H9 (cell line): ENCODE data around the gene GPATCH2. TPM values are rescaled to one million over a fixed set of nuclear protein-coding genes. Genes with fewer than 3 reads are reported as not detected.

Experiments used
- DNase-seq: peaks from one replicate; pipeline ENCODE4 v3.0.0-alpha.2; 2017
- H2AFZ ChIP-seq: one replicate; pipeline ENCODE4 v1.6.1; 2013; ENCODE audit warnings: mild to moderate bottlenecking, low read length, control low read depth, moderate library complexity
- H2AK5ac ChIP-seq: 2 replicates; pipeline ENCODE4 v1.6.1; 2013; ENCODE audit warnings: low read length, control low read depth, mixed read lengths; ENCODE audit not compliant: insufficient read length
- H2BK120ac ChIP-seq: one replicate; pipeline ENCODE4 v1.6.1; 2013; ENCODE audit warnings: low read depth, mild to moderate bottlenecking, low read length, control low read depth, inconsistent platforms; ENCODE audit not compliant: poor library complexity, severe bottlenecking
- H2BK12ac ChIP-seq: 2 replicates; pipeline ENCODE4 v1.6.1; 2013; ENCODE audit warnings: low read length, control low read depth, mixed read lengths, low read depth; ENCODE audit not compliant: insufficient read length
- H2BK15ac ChIP-seq: 2 replicates; pipeline ENCODE4 v1.6.1; 2013; ENCODE audit warnings: low read depth, low read length, control low read depth
- H2BK20ac ChIP-seq: one replicate; pipeline ENCODE4 v1.6.1; 2013; ENCODE audit warnings: low read depth, mild to moderate bottlenecking, low read length, control low read depth, inconsistent platforms; ENCODE audit not compliant: poor library complexity, severe bottlenecking
- H2BK5ac ChIP-seq: 2 replicates; pipeline ENCODE4 v1.6.1; 2013; ENCODE audit warnings: low read length, control low read depth, mixed read lengths; ENCODE audit not compliant: insufficient read length
- H3K14ac ChIP-seq: 2 replicates; pipeline ENCODE4 v1.6.1; 2013; ENCODE audit warnings: low read length, control low read depth; ENCODE audit not compliant: insufficient read depth
- H3K18ac ChIP-seq: 2 replicates; pipeline ENCODE4 v1.6.1; 2013; ENCODE audit warnings: low read depth, mild to moderate bottlenecking, mixed read lengths, low read length, control low read depth; ENCODE audit not compliant: insufficient read length
- H3K23ac ChIP-seq: 2 replicates; pipeline ENCODE4 v1.6.1; 2013; ENCODE audit warnings: low read length, control low read depth, mixed read lengths, low read depth; ENCODE audit not compliant: insufficient read length
- H3K23me2 ChIP-seq: 2 replicates; pipeline ENCODE4 v1.6.1; 2013; ENCODE audit warnings: low read depth, mild to moderate bottlenecking, mixed read lengths, low read length, control low read depth; ENCODE audit not compliant: insufficient read length, poor library complexity, severe bottlenecking
- H3K27ac ChIP-seq: 2 replicates; pipeline ENCODE4 v1.5.1; 2013; ENCODE audit warnings: low read length, control low read depth, mixed read lengths, low read depth; ENCODE audit not compliant: insufficient read length
- H3K27me3 ChIP-seq: 2 replicates; pipeline ENCODE4 v1.6.1; 2013; ENCODE audit warnings: low read length, control low read depth, inconsistent platforms; ENCODE audit not compliant: insufficient read depth
- H3K4ac ChIP-seq: 2 replicates; pipeline ENCODE4 v1.6.1; 2013; ENCODE audit warnings: low read depth, mild to moderate bottlenecking, control low read depth, inconsistent platforms, low read length, moderate library complexity
- H3K4me1 ChIP-seq: 2 replicates; pipeline ENCODE4 v1.6.1; 2013; ENCODE audit warnings: low read length, control low read depth, inconsistent platforms; ENCODE audit not compliant: insufficient read depth
- H3K4me2 ChIP-seq: 2 replicates; pipeline ENCODE4 v1.6.1; 2013; ENCODE audit warnings: low read length, control low read depth, mixed read lengths; ENCODE audit not compliant: insufficient read length, insufficient read depth
- H3K56ac ChIP-seq: 2 replicates; pipeline ENCODE4 v1.6.1; 2013; ENCODE audit warnings: low read depth, mild to moderate bottlenecking, mixed read lengths, low read length, control low read depth; ENCODE audit not compliant: insufficient read length
- H3K79me1 ChIP-seq: 2 replicates; pipeline ENCODE4 v1.6.1; 2013; ENCODE audit warnings: low read depth, mild to moderate bottlenecking, moderate library complexity, low read length, control low read depth, inconsistent platforms; ENCODE audit not compliant: insufficient read depth, poor library complexity, severe bottlenecking
- H3K79me2 ChIP-seq: 2 replicates; pipeline ENCODE4 v1.6.1; 2013; ENCODE audit warnings: low read length, control low read depth, inconsistent platforms; ENCODE audit not compliant: insufficient read depth
- H3K9ac ChIP-seq: 2 replicates; pipeline ENCODE4 v1.6.1; 2013; ENCODE audit warnings: low read length, control low read depth, mixed read lengths; ENCODE audit not compliant: insufficient read length; ENCODE audit errors: extremely low read depth
- H3K9me3 ChIP-seq: one replicate; pipeline ENCODE4 v1.6.1; 2013; ENCODE audit warnings: low read depth, low read length, inconsistent platforms; ENCODE audit not compliant: control insufficient read depth
- H3T11ph ChIP-seq: one replicate; pipeline ENCODE4 v1.6.1; 2013; ENCODE audit warnings: mild to moderate bottlenecking, low read length, control low read depth, inconsistent platforms
- H4K20me1 ChIP-seq: one replicate; pipeline ENCODE4 v1.6.1; 2013; ENCODE audit not compliant: control insufficient read depth, insufficient read length, insufficient read depth
- H4K5ac ChIP-seq: 2 replicates; pipeline ENCODE4 v1.6.1; 2013; ENCODE audit warnings: low read depth, mild to moderate bottlenecking, mixed read lengths, low read length, control low read depth; ENCODE audit not compliant: insufficient read length
- H4K8ac ChIP-seq: replicated peaks from 2 replicates; pipeline ENCODE4 v1.6.1; 2013; ENCODE audit warnings: low read length, control low read depth, mixed read lengths, low read depth; ENCODE audit not compliant: insufficient read length
- H4K91ac ChIP-seq: 2 replicates; pipeline ENCODE4 v1.6.1; 2013; ENCODE audit warnings: low read depth, mild to moderate bottlenecking, moderate library complexity, mixed read lengths, low read length, control low read depth; ENCODE audit not compliant: insufficient read length
- H3K27ac Mint-ChIP-seq, 3 experiments: 2 replicates in 2 of 3; 3 replicates in 1 of 3; pipeline ENCODE4 v1.8.0; 2020 to 2021; ENCODE audit warnings: mixed read lengths in 3 of 3, mild to moderate bottlenecking in 1 of 3, moderate library complexity in 1 of 3
- H3K27me3 Mint-ChIP-seq: 2 replicates; pipeline ENCODE4 v1.8.0; 2021; ENCODE audit warnings: low read depth, mild to moderate bottlenecking, moderate library complexity, mixed read lengths
- H3K36me3 Mint-ChIP-seq, 3 experiments: 2 replicates in 2 of 3; 3 replicates in 1 of 3; pipeline ENCODE4 v1.8.0; 2020 to 2021; ENCODE audit warnings: low read depth in 3 of 3, mixed read lengths in 3 of 3; ENCODE audit not compliant: insufficient read depth in 1 of 3
- H3K4me1 Mint-ChIP-seq, 2 experiments: 2 replicates each; pipeline ENCODE4 v1.8.0; 2020; ENCODE audit warnings: mixed read lengths in 2 of 2
- H3K4me3 Mint-ChIP-seq, 2 experiments: 2 replicates in 1 of 2; 3 replicates in 1 of 2; pipeline ENCODE4 v1.8.0; 2020 to 2021; ENCODE audit warnings: mild to moderate bottlenecking in 2 of 2, mixed read lengths in 2 of 2, moderate library complexity in 1 of 2
- H3K9me3 Mint-ChIP-seq, 2 experiments: 2 replicates in 1 of 2; 3 replicates in 1 of 2; pipeline ENCODE4 v1.8.0; 2020; ENCODE audit warnings: mild to moderate bottlenecking in 2 of 2, mixed read lengths in 2 of 2, moderate library complexity in 1 of 2
- WGBS: extraction: QIAGEN DNeasy Blood & Tissue Kit; methylation state at CpG from one replicate; pipeline ENCODE4 v1.1.7; 2013; ENCODE audit warnings: missing lambda C conversion rate, low lambda C conversion rate, mixed read lengths; ENCODE audit not compliant: insufficient read length; ENCODE audit errors: extremely low coverage; 5-methylcytosine and 5-hydroxymethylcytosine counted together
- total RNA-seq: library from RNA; stranded (reverse); gene quantifications from 2 replicates; pipeline ENCODE4 v1.2.1, GENCODE V29; 2021
- TF ChIP-seq, protein P1 (sequence below): fragments of 200-600 bp; sonication (generic); conservative IDR thresholded peaks from 3 replicates; pipeline ENCODE4 v1.8.0; 2021; ENCODE audit warnings: antibody characterized with exemption, mild to moderate bottlenecking

Gene GPATCH2
- total RNA-seq, 1 experiment from 2014 or later: 14.3 TPM

DNA sequence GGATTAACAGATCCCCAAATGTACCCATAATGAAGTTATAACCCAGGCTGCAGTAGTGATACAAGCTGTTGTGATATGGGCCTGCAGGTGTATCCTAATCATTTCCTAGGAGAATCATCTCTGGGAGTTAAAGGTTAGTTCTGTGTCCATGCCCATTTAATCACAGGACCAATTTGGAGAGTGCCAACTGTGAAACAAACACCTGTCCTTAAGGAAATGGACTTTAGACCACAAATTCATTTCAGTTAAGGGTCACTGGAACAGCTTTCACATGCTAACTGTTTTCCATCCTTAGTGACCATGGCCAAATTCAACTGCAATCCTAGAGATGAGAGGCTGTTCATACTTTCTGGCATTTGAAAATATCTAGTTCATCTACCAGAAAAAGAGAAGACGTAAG is 160.9 kb downstream of the GPATCH2 start:
- Histone ChIP-seq H4K5ac (no peak overlapping the region), H3K9ac (no peak overlapping the region), H3K23ac (no peak overlapping the region), H3K27ac (no peak overlapping the region), H3K23me2 (no peaks in the 10 kb centered on the region), H3K9me3 (no peaks in the 10 kb centered on the region), H2BK20ac (no peak overlapping the region), H3K56ac (no peak overlapping the region), H2BK120ac (no peak overlapping the region), H3K4me1 (no peaks in the 10 kb centered on the region), H2BK15ac (no peak overlapping the region), H2BK5ac (no peak overlapping the region), H3K79me2 (no peaks in the 10 kb centered on the region), H3K18ac (no peak overlapping the region), H2BK12ac (no peak overlapping the region), H2AFZ (no peak overlapping the region), H2AK5ac (no peak overlapping the region), H3K4ac (no peak overlapping the region), H3T11ph (no peak overlapping the region), H3K4me2 (no peak overlapping the region), H3K79me1 (no peaks in the 10 kb centered on the region), H4K91ac (no peak overlapping the region), H4K20me1 (no peaks in the 10 kb centered on the region), H3K14ac (no peak overlapping the region), H4K8ac (no peak overlapping the region), H3K27me3 (no peaks in the 10 kb centered on the region)
- no CpG with 5 or more reads among the region's 1 CpG for WGBS
- Mint-ChIP-seq H3K27me3 (no peaks in the 10 kb centered on the region), H3K4me3 (no peak overlapping the region), H3K4me1 (no peaks in the 10 kb centered on the region), H3K27ac (no peak overlapping the region), H3K36me3 (peaks cover 4 to 10% (median 5%) of the 10 kb centered on the region in 3 experiments; a peak in 5 of 7 replicates), H3K9me3 (peaks cover 4 to 7% of the 10 kb centered on the region in 2 experiments; a peak in 4 of 5 replicates)
- DNase-seq: no peak
- TF ChIP-seq, protein P1, sequence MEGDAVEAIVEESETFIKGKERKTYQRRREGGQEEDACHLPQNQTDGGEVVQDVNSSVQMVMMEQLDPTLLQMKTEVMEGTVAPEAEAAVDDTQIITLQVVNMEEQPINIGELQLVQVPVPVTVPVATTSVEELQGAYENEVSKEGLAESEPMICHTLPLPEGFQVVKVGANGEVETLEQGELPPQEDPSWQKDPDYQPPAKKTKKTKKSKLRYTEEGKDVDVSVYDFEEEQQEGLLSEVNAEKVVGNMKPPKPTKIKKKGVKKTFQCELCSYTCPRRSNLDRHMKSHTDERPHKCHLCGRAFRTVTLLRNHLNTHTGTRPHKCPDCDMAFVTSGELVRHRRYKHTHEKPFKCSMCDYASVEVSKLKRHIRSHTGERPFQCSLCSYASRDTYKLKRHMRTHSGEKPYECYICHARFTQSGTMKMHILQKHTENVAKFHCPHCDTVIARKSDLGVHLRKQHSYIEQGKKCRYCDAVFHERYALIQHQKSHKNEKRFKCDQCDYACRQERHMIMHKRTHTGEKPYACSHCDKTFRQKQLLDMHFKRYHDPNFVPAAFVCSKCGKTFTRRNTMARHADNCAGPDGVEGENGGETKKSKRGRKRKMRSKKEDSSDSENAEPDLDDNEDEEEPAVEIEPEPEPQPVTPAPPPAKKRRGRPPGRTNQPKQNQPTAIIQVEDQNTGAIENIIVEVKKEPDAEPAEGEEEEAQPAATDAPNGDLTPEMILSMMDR: no peak
